Activated naive CD4-positive, alpha-beta T cell treated with Interleukin-2 at 50 U/mL for 16 hours (primary cell): Measurements from ENCODE around the gene RGMB.
"Not testable (repeated sequence)": the region's sequence is repeated elsewhere in the genome, so short reads cannot be mapped to it uniquely, and the experiment has no call there.

Source experiments
- DNase-seq: peaks from one replicate; pipeline ENCODE4 v3.0.0-alpha.2; 2020

Gene RGMB

GRCh38 chr5:98773464-98774191 is at the start of gene RGMB:
Gene RGMB (plus strand): TSS chr5:98773663. CDS start chr5:98774071, 408 bp downstream.
- peak; percentile 91 for DNase-seq

GRCh38 chr5:98726258-98726657 is 47.2 kb upstream of the RGMB start:
- no peak for DNase-seq

- DNase-seq: no peak
These were observed 45.8 kb upstream of the RGMB start for GRCh38 chr5:98727686-98728085.

- DNase-seq: no peak
These were observed 38.8 kb upstream of the RGMB start for GRCh38 chr5:98734646-98735045.

- no peak for DNase-seq
These were observed 37.5 kb upstream of the RGMB start for GRCh38 chr5:98735806-98736507.

GRCh38 chr5:98736753-98737152 is 36.7 kb upstream of the RGMB start:
- DNase-seq: no peak

- not testable (repeated sequence) for DNase-seq
These were observed 36.0 kb upstream of the RGMB start for GRCh38 chr5:98737441-98737840.

GRCh38 chr5:98738481-98739149 is 34.8 kb upstream of the RGMB start:
- not testable (repeated sequence) for DNase-seq

- DNase-seq: no peak
These were observed 31.5 kb upstream of the RGMB start for GRCh38 chr5:98741926-98742325.

GRCh38 chr5:98742396-98743073 is 30.9 kb upstream of the RGMB start:
- no peak for DNase-seq

GRCh38 chr5:98748259-98748658 is 25.2 kb upstream of the RGMB start:
- DNase-seq: not testable (repeated sequence)

- no peak for DNase-seq
These were observed 24.4 kb upstream of the RGMB start for GRCh38 chr5:98749046-98749445.

GRCh38 chr5:98750693-98751092 is 22.8 kb upstream of the RGMB start:
- DNase-seq: no peak

GRCh38 chr5:98752331-98752730 is 21.1 kb upstream of the RGMB start:
- DNase-seq: not testable (repeated sequence)

GRCh38 chr5:98752801-98753200 is 20.7 kb upstream of the RGMB start:
- not testable (repeated sequence) for DNase-seq

GRCh38 chr5:98753507-98753906 is 20.0 kb upstream of the RGMB start:
- DNase-seq: no peak

GRCh38 chr5:98755406-98755805 is 18.1 kb upstream of the RGMB start:
- no peak for DNase-seq

GRCh38 chr5:98757978-98758377 is 15.5 kb upstream of the RGMB start:
- no peak for DNase-seq

GRCh38 chr5:98763001-98763630 is 10.3 kb upstream of the RGMB start:
- no peak for DNase-seq

- no peak for DNase-seq
These were observed 7.6 kb upstream of the RGMB start for GRCh38 chr5:98765815-98766214.

GRCh38 chr5:98767581-98767980 is 5.9 kb upstream of the RGMB start:
- no peak for DNase-seq

GRCh38 chr5:98768160-98768959 is 5.1 kb upstream of the RGMB start:
- peak; percentile 34 for DNase-seq
